Activated naive CD4-positive, alpha-beta T cell treated with anti-CD3 and anti-CD28 coated beads, Interleukin-2, amount 10 ng/mL, durations not matched to agents 7 days and 5 days (primary cell): ENCODE results near the gene ABAT.

ENCODE experiments used
- CTCF ChIA-PET: fragments of 350-600 bp; sonication (Branson Sonifier 250); formaldehyde crosslinking; loops from one replicate; lab custom pipeline; 2021; ENCODE audit warnings: antibody characterized with exemption; lab: Charles Lee
- DNase-seq: peaks from one replicate; pipeline ENCODE4 v3.0.0-alpha.2; 2020
- H3K27ac Mint-ChIP-seq: one replicate; pipeline ENCODE4 v1.8.0; 2021; ENCODE audit warnings: mild to moderate bottlenecking, moderate library complexity, mixed read lengths
- H3K27me3 Mint-ChIP-seq: one replicate; pipeline ENCODE4 v1.8.0; 2021; ENCODE audit warnings: mild to moderate bottlenecking, mixed read lengths
- H3K36me3 Mint-ChIP-seq: one replicate; pipeline ENCODE4 v1.8.0; 2021; ENCODE audit warnings: mixed read lengths
- H3K4me1 Mint-ChIP-seq: one replicate; pipeline ENCODE4 v1.8.0; 2021; ENCODE audit warnings: mixed read lengths
- H3K4me3 Mint-ChIP-seq: one replicate; pipeline ENCODE4 v1.8.0; 2021; ENCODE audit warnings: mild to moderate bottlenecking, moderate library complexity, mixed read lengths
- H3K9me3 Mint-ChIP-seq: one replicate; pipeline ENCODE4 v1.8.0; 2021; ENCODE audit warnings: mixed read lengths

ABAT gene

GRCh38 chr16:8663192-8664089 lies 11.0 kb upstream of the ABAT start:
- no peaks in the 10 kb centered on the region for H3K36me3 Mint-ChIP-seq
- no peak overlapping the region for H3K4me3 Mint-ChIP-seq
- H3K9me3 Mint-ChIP-seq: no peaks in the 10 kb centered on the region
- CTCF ChIA-PET: interaction anchor here (5.6 kb wide), 1 partner anchor 218 kb away, joined by 55 read pairs; the partner anchor contains the start of gene LITAFD
- no peaks in the 10 kb centered on the region for H3K4me1 Mint-ChIP-seq
- no peaks in the 10 kb centered on the region for H3K27me3 Mint-ChIP-seq
- no peak overlapping the region for H3K27ac Mint-ChIP-seq
- DNase-seq: no peak

- Mint-ChIP-seq H3K27ac (no peak overlapping the region), H3K4me1 (no peaks in the 10 kb centered on the region), H3K27me3 (no peaks in the 10 kb centered on the region), H3K36me3 (no peaks in the 10 kb centered on the region), H3K4me3 (no peak overlapping the region), H3K9me3 (no peaks in the 10 kb centered on the region)
- CTCF ChIA-PET: no interaction called here
- no peak for DNase-seq
Observed at GRCh38 chr16:8665529-8665928, 8.9 kb upstream of the ABAT start.

GRCh38 chr16:8667492-8667891 lies 6.9 kb upstream of the ABAT start:
- no peak for DNase-seq
- H3K4me3 Mint-ChIP-seq: no peak overlapping the region
- CTCF ChIA-PET: interaction anchor here (1.1 kb wide), 2 partner anchors 11 to 12 kb away, joined by 3 to 4 read pairs; no protein-coding TSS in a partner anchor
- no peaks in the 10 kb centered on the region for H3K4me1 Mint-ChIP-seq
- no peaks in the 10 kb centered on the region for H3K36me3 Mint-ChIP-seq
- H3K27ac Mint-ChIP-seq: no peak overlapping the region
- no peaks in the 10 kb centered on the region for H3K9me3 Mint-ChIP-seq
- H3K27me3 Mint-ChIP-seq: no peaks in the 10 kb centered on the region

GRCh38 chr16:8668113-8668512 lies 6.3 kb upstream of the ABAT start:
- no peak overlapping the region for H3K4me3 Mint-ChIP-seq
- H3K36me3 Mint-ChIP-seq: no peaks in the 10 kb centered on the region
- no peak overlapping the region for H3K27ac Mint-ChIP-seq
- DNase-seq: no peak
- H3K4me1 Mint-ChIP-seq: no peaks in the 10 kb centered on the region
- H3K9me3 Mint-ChIP-seq: no peaks in the 10 kb centered on the region
- H3K27me3 Mint-ChIP-seq: no peaks in the 10 kb centered on the region
- CTCF ChIA-PET: interaction anchor here (1.1 kb wide), 2 partner anchors 12 to 13 kb away, joined by 3 to 4 read pairs; no protein-coding TSS in a partner anchor

- CTCF ChIA-PET: interaction anchor here (1.1 to 1.8 kb wide), 2 partner anchors 12 to 210 kb away, joined by 4 to 6 read pairs; no protein-coding TSS in a partner anchor
- no peaks in the 10 kb centered on the region for H3K9me3 Mint-ChIP-seq
- H3K4me3 Mint-ChIP-seq: no peak overlapping the region
- H3K27me3 Mint-ChIP-seq: peaks cover 9% of the 10 kb centered on the region
- no peak for DNase-seq
- no peaks in the 10 kb centered on the region for H3K36me3 Mint-ChIP-seq
- H3K4me1 Mint-ChIP-seq: peaks cover 6% of the 10 kb centered on the region
- H3K27ac Mint-ChIP-seq: no peak overlapping the region
Observed at GRCh38 chr16:8669481-8669880, 4.9 kb upstream of the ABAT start.

- CTCF ChIA-PET: interaction anchor here (1.8 kb wide), 1 partner anchor 209 kb away, joined by 6 read pairs; no protein-coding TSS in a partner anchor
- H3K4me1 Mint-ChIP-seq: peaks cover 10% of the 10 kb centered on the region
- H3K27ac Mint-ChIP-seq: no peak overlapping the region
- no peak for DNase-seq
- H3K27me3 Mint-ChIP-seq: peaks cover 15% of the 10 kb centered on the region
- no peak overlapping the region for H3K4me3 Mint-ChIP-seq
- H3K36me3 Mint-ChIP-seq: no peaks in the 10 kb centered on the region
- no peaks in the 10 kb centered on the region for H3K9me3 Mint-ChIP-seq
Observed at GRCh38 chr16:8670014-8670560, 4.3 kb upstream of the ABAT start.

- Mint-ChIP-seq H3K27me3 (peaks cover 37% of the 10 kb centered on the region), H3K4me1 (peaks cover 20% of the 10 kb centered on the region), H3K4me3 (peak overlapping the region; percentile 85), H3K36me3 (no peaks in the 10 kb centered on the region), H3K9me3 (no peaks in the 10 kb centered on the region), H3K27ac (no peak overlapping the region)
- no peak for DNase-seq
- CTCF ChIA-PET: no interaction called here
Observed at GRCh38 chr16:8673611-8674412, 605 bp upstream of the ABAT start.

GRCh38 chr16:8675183-8676159 lies 1.1 kb downstream of the ABAT start:
- DNase-seq: peak; percentile 56
- Mint-ChIP-seq H3K9me3 (peaks cover 2% of the 10 kb centered on the region), H3K27me3 (peaks cover 37% of the 10 kb centered on the region), H3K4me1 (peaks cover 20% of the 10 kb centered on the region), H3K27ac (peak overlapping the region; percentile 39), H3K4me3 (peak overlapping the region; percentile 85), H3K36me3 (peaks cover 1% of the 10 kb centered on the region)
- CTCF ChIA-PET: interaction anchor here (1.9 kb wide), 1 partner anchor 204 kb away, joined by 6 read pairs; no protein-coding TSS in a partner anchor

- Mint-ChIP-seq H3K27me3 (peaks cover 37% of the 10 kb centered on the region), H3K36me3 (peaks cover 1% of the 10 kb centered on the region), H3K27ac (no peak overlapping the region), H3K9me3 (peaks cover 2% of the 10 kb centered on the region), H3K4me3 (peak overlapping the region; percentile 85), H3K4me1 (peaks cover 20% of the 10 kb centered on the region)
- CTCF ChIA-PET: interaction anchor here (1.9 kb wide), 1 partner anchor 204 kb away, joined by 6 read pairs; no protein-coding TSS in a partner anchor
- no peak for DNase-seq
Observed at GRCh38 chr16:8676160-8676547, 1.7 kb downstream of the ABAT start.

- CTCF ChIA-PET: no interaction called here
- H3K27ac Mint-ChIP-seq: no peak overlapping the region
- H3K4me1 Mint-ChIP-seq: peaks cover 20% of the 10 kb centered on the region
- H3K9me3 Mint-ChIP-seq: peaks cover 2% of the 10 kb centered on the region
- H3K36me3 Mint-ChIP-seq: peaks cover 1% of the 10 kb centered on the region
- no peak for DNase-seq
- H3K27me3 Mint-ChIP-seq: peaks cover 37% of the 10 kb centered on the region
- H3K4me3 Mint-ChIP-seq: no peak overlapping the region
Observed at GRCh38 chr16:8676737-8677375, 2.4 kb downstream of the ABAT start.

GRCh38 chr16:8677481-8677880 lies 3.1 kb downstream of the ABAT start:
- DNase-seq: no peak
- Mint-ChIP-seq H3K36me3 (peaks cover 1% of the 10 kb centered on the region), H3K4me1 (peaks cover 20% of the 10 kb centered on the region), H3K9me3 (peaks cover 2% of the 10 kb centered on the region), H3K27ac (no peak overlapping the region), H3K4me3 (no peak overlapping the region), H3K27me3 (peaks cover 37% of the 10 kb centered on the region)
- CTCF ChIA-PET: no interaction called here

- DNase-seq: no peak
- CTCF ChIA-PET: interaction anchor here (1.1 kb wide), 1 partner anchor 202 kb away, joined by 3 read pairs; no protein-coding TSS in a partner anchor
- Mint-ChIP-seq H3K4me3 (no peak overlapping the region), H3K4me1 (peaks cover 20% of the 10 kb centered on the region), H3K27me3 (peaks cover 36% of the 10 kb centered on the region), H3K9me3 (peaks cover 2% of the 10 kb centered on the region), H3K27ac (no peak overlapping the region), H3K36me3 (peaks cover 1% of the 10 kb centered on the region)
Observed at GRCh38 chr16:8678068-8678927, 3.9 kb downstream of the ABAT start.
